Hypothalamus (tissue), 51 donors: ENCODE data around the gene NLRP12.
"Not testable (repeated sequence)": the region's sequence is repeated elsewhere in the genome, so short reads cannot be mapped to it uniquely, and the experiment has no call there.

Experiments used
- DNase-seq, 51 donors: peaks; one replicate each; lab custom pipeline; 2025; lab: John Stamatoyannopoulos, UW

The NLRP12 gene

GRCh38 chr19:53838446-53838845 is 14.3 kb upstream of the NLRP12 start:
- not testable (repeated sequence) for DNase-seq

GRCh38 chr19:53832861-53833260 is 8.7 kb upstream of the NLRP12 start:
- DNase-seq = not testable (repeated sequence)

GRCh38 chr19:53828531-53828930 is 4.4 kb upstream of the NLRP12 start:
- DNase-seq = no peak

- DNase-seq = no peak
Measured at GRCh38 chr19:53826876-53827275, 2.8 kb upstream of the NLRP12 start.

- DNase-seq = no peak
Measured at GRCh38 chr19:53823380-53824120, 564 bp downstream of the NLRP12 start.

GRCh38 chr19:53819861-53820260 is 4.3 kb downstream of the NLRP12 start:
- DNase-seq = no peak

GRCh38 chr19:53818756-53819155 is 5.4 kb downstream of the NLRP12 start:
- peak in 4 of 51 donors; percentile 1 to 17 (median 13) for DNase-seq

GRCh38 chr19:53813996-53814395 is 10.1 kb downstream of the NLRP12 start:
- no peak for DNase-seq

GRCh38 chr19:53812335-53812734 is 11.8 kb downstream of the NLRP12 start:
- no peak for DNase-seq

GRCh38 chr19:53810891-53811290 is 13.2 kb downstream of the NLRP12 start:
- DNase-seq = no peak

GRCh38 chr19:53810187-53810546 is 13.9 kb downstream of the NLRP12 start:
- no peak for DNase-seq

- DNase-seq = no peak
Measured at GRCh38 chr19:53809518-53810186, 14.5 kb downstream of the NLRP12 start.

- DNase-seq = peak in 1 of 51 donors; percentile 9
Measured at GRCh38 chr19:53808710-53809125, 15.4 kb downstream of the NLRP12 start.

GRCh38 chr19:53801257-53801656 is 22.9 kb downstream of the NLRP12 start:
- DNase-seq = no peak

- no peak for DNase-seq
Measured at GRCh38 chr19:53795019-53795418, 29.1 kb downstream of the NLRP12 start.

- DNase-seq = peak in 50 of 51 donors; percentile 6 to 91 (median 68)
Measured at GRCh38 chr19:53792721-53793433, 31.2 kb downstream of the NLRP12 start.

GRCh38 chr19:53789708-53790678 is 34.1 kb downstream of the NLRP12 start:
- no peak for DNase-seq

- no peak for DNase-seq
Measured at GRCh38 chr19:53787266-53787665, 36.8 kb downstream of the NLRP12 start.

- DNase-seq = no peak
Measured at GRCh38 chr19:53786744-53787143, 37.4 kb downstream of the NLRP12 start.

- no peak for DNase-seq
Measured at GRCh38 chr19:53785196-53785889, 38.8 kb downstream of the NLRP12 start.
